SK-N-MC (cell line): ENCODE results near the gene ANKRD13C.
"Not testable (repeated sequence)": the region's sequence is repeated elsewhere in the genome, so short reads cannot be mapped to it uniquely, and the experiment has no call there.

Experiments used
- EZH2 ChIP-seq: fragments of 200-600 bp; sonication (generic); IDR thresholded peaks from one replicate; pipeline ENCODE4 v1.6.1; 2017; ENCODE audit warnings: antibody characterized with exemption
- FOXP2 ChIP-seq: optimal IDR thresholded peaks from 2 replicates; pipeline ENCODE3; 2011; ENCODE audit warnings: mild to moderate bottlenecking, moderate library complexity; ENCODE audit not compliant: insufficient read depth; ENCODE audit errors: extremely low read length, control extremely low read depth
- POLR2AphosphoS5 ChIP-seq: IDR thresholded peaks from 2 replicates; pipeline ENCODE4 v1.6.1; 2012; ENCODE audit warnings: mild to moderate bottlenecking, low read depth, low read length, borderline replicate concordance

GRCh38 chr1:70371586-70371985 lies 17.1 kb upstream of the ANKRD13C start:
- TF ChIP-seq POLR2AphosphoS5, EZH2, FOXP2: not testable (repeated sequence)
